PC-3 (cell line): ENCODE results near the gene CHST9. TPM values are rescaled to one million over a fixed set of nuclear protein-coding genes. Genes with fewer than 3 reads are reported as not detected.

Experiments used
- ATAC-seq: fragments of 200-7000 bp; cut with Tn5 transposase; 2 replicates; pipeline ENCODE4 v1.9.1; 2020; ENCODE audit warnings: mild to moderate bottlenecking, moderate library complexity
- BruUV-seq: library from RNA; stranded (reverse); fragments of 400-500 nt; replicated peaks from 2 replicates; lab custom pipeline; 2021; lab: Mats Ljungman, UMichigan
- CTCF ChIA-PET: fragments of 300-600 bp; sonication (Branson Sonifier 250); formaldehyde crosslinking; loops from one replicate; lab custom pipeline; 2022; ENCODE audit warnings: antibody characterized with exemption; lab: Charles Lee
- POLR2A ChIA-PET: fragments of 300-600 bp; sonication (Branson Sonifier 250); formaldehyde crosslinking; loops from one replicate; lab custom pipeline; 2022; ENCODE audit warnings: antibody characterized with exemption; ENCODE audit not compliant: unreplicated experiment; lab: Charles Lee
- DNase-seq: peaks from one replicate; pipeline ENCODE4 v3.0.0-alpha.2; 2015
- H2AFZ ChIP-seq: fragments of 300-600 bp; sonication (generic); 2 replicates; pipeline ENCODE4 v1.6.0; 2016; ENCODE audit warnings: antibody characterized with exemption, low read length
- H3F3A ChIP-seq: fragments of 300-600 bp; sonication (generic); one replicate; pipeline ENCODE4 v1.6.0; 2017; ENCODE audit warnings: antibody characterized with exemption, low read length, control low read depth, mild to moderate bottlenecking; ENCODE audit not compliant: unreplicated experiment
- H3K27ac ChIP-seq: fragments of 300-600 bp; sonication (generic); 2 replicates; pipeline ENCODE4 v1.5.1; 2016; ENCODE audit warnings: mild to moderate bottlenecking, low read length
- H3K27me3 ChIP-seq: fragments of 300-600 bp; sonication (generic); 2 replicates; pipeline ENCODE4 v1.6.1; 2016; ENCODE audit warnings: low read length, mixed read lengths
- H3K36me3 ChIP-seq: fragments of 300-600 bp; sonication (generic); 2 replicates; pipeline ENCODE4 v1.6.1; 2016; ENCODE audit warnings: low read depth, mixed run types, low read length, mixed read lengths
- H3K4me1 ChIP-seq: fragments of 300-600 bp; sonication (generic); 2 replicates; pipeline ENCODE4 v1.5.1; 2016; ENCODE audit warnings: low read length; ENCODE audit not compliant: insufficient read depth
- H3K4me2 ChIP-seq: fragments of 300-600 bp; sonication (generic); 2 replicates; pipeline ENCODE4 v1.6.0; 2016; ENCODE audit warnings: low read length
- H3K4me3 ChIP-seq: fragments of 300-600 bp; sonication (generic); 2 replicates; pipeline ENCODE4 v1.5.1; 2016; ENCODE audit warnings: mild to moderate bottlenecking, low read length, mixed read lengths
- H3K79me2 ChIP-seq: fragments of 300-600 bp; sonication (generic); 2 replicates; pipeline ENCODE4 v1.6.1; 2017; ENCODE audit warnings: low read length, mixed read lengths
- H3K9ac ChIP-seq: fragments of 300-600 bp; sonication (generic); 2 replicates; pipeline ENCODE4 v1.6.0; 2016; ENCODE audit warnings: mild to moderate bottlenecking, low read length
- H3K9me2 ChIP-seq: fragments of 300-600 bp; sonication (generic); replicated peaks from 2 replicates; pipeline ENCODE4 v1.6.1; 2016; ENCODE audit warnings: mixed run types, low read length, mixed read lengths
- H3K9me3 ChIP-seq: fragments of 300-600 bp; sonication (generic); 2 replicates; pipeline ENCODE4 v1.6.1; 2016; ENCODE audit warnings: low read length, mixed read lengths
- H4K20me1 ChIP-seq: fragments of 300-600 bp; sonication (generic); 2 replicates; pipeline ENCODE4 v1.6.1; 2016; ENCODE audit warnings: low read length, mixed read lengths
- EZH2 ChIP-seq: fragments of 300-600 bp; sonication (generic); IDR thresholded peaks from one replicate; pipeline ENCODE4 v1.6.1; 2017; ENCODE audit warnings: antibody characterized with exemption, mild to moderate bottlenecking, low read length; ENCODE audit not compliant: unreplicated experiment
- EZH2phosphoT487 ChIP-seq: fragments of 300-600 bp; sonication (generic); IDR thresholded peaks from 2 replicates; pipeline ENCODE4 v1.6.1; 2018; ENCODE audit warnings: mild to moderate bottlenecking, antibody characterized with exemption, low read length, borderline replicate concordance
- intact Hi-C: fragments of 100-400 bp; cut with micrococcal nuclease; formaldehyde crosslinking; loops from 2 replicates; pipeline ENCODE4 v1.9.0; 2023
- total RNA-seq: library from RNA; depleted of rRNA; stranded (reverse); fragments of >200 nt; gene quantifications from 2 replicates; pipeline ENCODE4 v1.2.3, GENCODE V29; 2014
- TF ChIP-seq, protein P1 (sequence below): fragments of 300-600 bp; sonication (generic); conservative IDR thresholded peaks from 2 replicates; pipeline ENCODE4 v1.5.1; 2017; ENCODE audit warnings: antibody characterized with exemption, low read depth, mild to moderate bottlenecking, low read length

Gene CHST9
- total RNA-seq, 1 experiment from 2014 or later, result not detected

DNA sequence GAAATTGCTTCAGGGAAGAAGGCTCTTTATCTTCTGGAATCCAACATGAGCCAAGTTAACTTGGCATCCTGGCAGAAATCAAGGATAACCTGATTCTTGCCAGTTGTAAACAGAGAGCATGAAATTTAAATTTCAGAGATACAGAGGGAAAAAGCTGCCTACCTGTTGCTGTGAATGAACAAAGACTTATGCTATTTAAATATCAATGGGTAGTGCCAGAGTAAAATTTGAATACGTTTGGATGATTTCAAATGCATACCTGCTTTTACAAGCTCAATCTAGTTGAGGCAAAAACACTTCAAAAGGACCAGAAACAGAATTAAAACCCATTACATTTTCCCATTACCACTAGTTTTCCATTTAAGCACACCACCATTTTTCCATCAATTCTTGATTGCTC lies 60.9 kb downstream of the CHST9 start:
- ATAC-seq (no peak), DNase-seq (no peak)
- no peaks in the 10 kb centered on the region for H3K79me2 ChIP-seq
- intact Hi-C loops, result no loop called here
- no peak overlapping the region for H3K4me3 ChIP-seq
- no peaks in the 10 kb centered on the region for H3K9me2 ChIP-seq
- TF ChIP-seq, protein P1, sequence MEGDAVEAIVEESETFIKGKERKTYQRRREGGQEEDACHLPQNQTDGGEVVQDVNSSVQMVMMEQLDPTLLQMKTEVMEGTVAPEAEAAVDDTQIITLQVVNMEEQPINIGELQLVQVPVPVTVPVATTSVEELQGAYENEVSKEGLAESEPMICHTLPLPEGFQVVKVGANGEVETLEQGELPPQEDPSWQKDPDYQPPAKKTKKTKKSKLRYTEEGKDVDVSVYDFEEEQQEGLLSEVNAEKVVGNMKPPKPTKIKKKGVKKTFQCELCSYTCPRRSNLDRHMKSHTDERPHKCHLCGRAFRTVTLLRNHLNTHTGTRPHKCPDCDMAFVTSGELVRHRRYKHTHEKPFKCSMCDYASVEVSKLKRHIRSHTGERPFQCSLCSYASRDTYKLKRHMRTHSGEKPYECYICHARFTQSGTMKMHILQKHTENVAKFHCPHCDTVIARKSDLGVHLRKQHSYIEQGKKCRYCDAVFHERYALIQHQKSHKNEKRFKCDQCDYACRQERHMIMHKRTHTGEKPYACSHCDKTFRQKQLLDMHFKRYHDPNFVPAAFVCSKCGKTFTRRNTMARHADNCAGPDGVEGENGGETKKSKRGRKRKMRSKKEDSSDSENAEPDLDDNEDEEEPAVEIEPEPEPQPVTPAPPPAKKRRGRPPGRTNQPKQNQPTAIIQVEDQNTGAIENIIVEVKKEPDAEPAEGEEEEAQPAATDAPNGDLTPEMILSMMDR, result no peak
- TF ChIP-seq EZH2phosphoT487, result no peak
- TF ChIP-seq EZH2, result no peak
- no peak overlapping the region for H3K4me2 ChIP-seq
- no peaks in the 10 kb centered on the region for H4K20me1 ChIP-seq
- H3K27me3 ChIP-seq, result peaks cover 24% of the 10 kb centered on the region
- H3K36me3 ChIP-seq, result no peaks in the 10 kb centered on the region
- CTCF ChIA-PET, result no interaction called here
- H3K4me1 ChIP-seq, result no peaks in the 10 kb centered on the region
- H2AFZ ChIP-seq, result no peak overlapping the region
- no TSS peak for BruUV-seq
- H3F3A ChIP-seq, result no peaks in the 10 kb centered on the region
- H3K9ac ChIP-seq, result no peak overlapping the region
- POLR2A ChIA-PET, result no interaction called here
- no peaks in the 10 kb centered on the region for H3K9me3 ChIP-seq
- H3K27ac ChIP-seq, result no peak overlapping the region

DNA sequence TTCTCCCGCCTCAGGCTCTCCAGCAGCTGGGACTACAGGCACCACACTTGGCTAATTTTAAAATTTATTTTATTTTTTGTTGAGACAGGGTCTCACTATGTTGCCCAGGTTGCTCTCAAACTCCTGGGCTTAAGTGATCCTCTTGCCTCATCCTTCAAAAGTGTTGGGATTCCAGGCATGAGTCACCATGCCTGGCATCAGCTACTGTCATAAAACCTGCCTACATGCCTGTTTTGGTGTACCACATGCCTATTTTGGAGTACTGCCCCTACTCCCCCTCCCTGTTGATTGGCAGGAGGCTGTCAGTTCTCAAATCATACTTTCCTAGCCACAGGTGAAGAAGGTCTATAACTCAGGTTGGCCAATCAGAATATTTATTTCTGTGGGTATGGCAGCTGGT lies 64.0 kb downstream of the CHST9 start:
- H3K4me3 ChIP-seq, result no peak overlapping the region
- H4K20me1 ChIP-seq, result no peaks in the 10 kb centered on the region
- CTCF ChIA-PET, result no interaction called here
- H3K27ac ChIP-seq, result no peak overlapping the region
- H3K9me3 ChIP-seq, result no peaks in the 10 kb centered on the region
- no peak for TF ChIP-seq EZH2phosphoT487
- TF ChIP-seq, protein P1, result no peak
- TF ChIP-seq EZH2, result no peak
- H3K36me3 ChIP-seq, result no peaks in the 10 kb centered on the region
- H3K4me2 ChIP-seq, result no peak overlapping the region
- no peaks in the 10 kb centered on the region for H3K4me1 ChIP-seq
- no peaks in the 10 kb centered on the region for H3F3A ChIP-seq
- H3K27me3 ChIP-seq, result peaks cover 16% of the 10 kb centered on the region
- ATAC-seq, result no peak
- intact Hi-C loops, result no loop called here
- no peak overlapping the region for H2AFZ ChIP-seq
- POLR2A ChIA-PET, result no interaction called here
- no peaks in the 10 kb centered on the region for H3K79me2 ChIP-seq
- no peaks in the 10 kb centered on the region for H3K9me2 ChIP-seq
- peak; percentile 8 for DNase-seq
- H3K9ac ChIP-seq, result no peak overlapping the region
- BruUV-seq, result no TSS peak

DNA sequence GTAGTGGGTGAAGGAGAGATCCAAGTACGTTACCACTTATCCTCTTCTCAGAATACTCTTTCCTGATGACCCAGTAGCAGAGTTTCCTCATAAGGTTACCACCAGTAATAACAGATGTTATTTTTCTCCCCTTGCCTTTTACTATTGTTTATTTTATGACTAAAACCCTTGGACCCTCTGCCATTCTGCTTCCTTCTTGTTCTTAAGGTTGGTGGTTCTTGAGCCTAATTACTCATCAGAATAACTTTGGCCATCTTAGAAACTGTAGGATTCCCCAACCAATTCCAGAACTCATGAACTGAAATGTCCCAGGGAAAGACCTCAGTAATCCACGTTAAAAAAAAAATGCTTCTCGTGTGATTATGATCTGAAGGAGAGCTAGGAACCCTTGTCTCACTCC lies 64.9 kb downstream of the CHST9 start:
- no peak overlapping the region for H3K4me2 ChIP-seq
- intact Hi-C loops, result no loop called here
- H3K36me3 ChIP-seq, result no peaks in the 10 kb centered on the region
- no peaks in the 10 kb centered on the region for H3K9me3 ChIP-seq
- TF ChIP-seq, protein P1, result no peak
- TF ChIP-seq EZH2, result no peak
- no peak for TF ChIP-seq EZH2phosphoT487
- no peaks in the 10 kb centered on the region for H3K79me2 ChIP-seq
- CTCF ChIA-PET, result no interaction called here
- H3K4me1 ChIP-seq, result no peaks in the 10 kb centered on the region
- H4K20me1 ChIP-seq, result no peaks in the 10 kb centered on the region
- H3K27ac ChIP-seq, result no peak overlapping the region
- no peak overlapping the region for H2AFZ ChIP-seq
- no peaks in the 10 kb centered on the region for H3F3A ChIP-seq
- DNase-seq (no peak), ATAC-seq (no peak)
- no peaks in the 10 kb centered on the region for H3K9me2 ChIP-seq
- no peak overlapping the region for H3K4me3 ChIP-seq
- no peak overlapping the region for H3K9ac ChIP-seq
- H3K27me3 ChIP-seq, result peaks cover 8% of the 10 kb centered on the region
- POLR2A ChIA-PET, result no interaction called here
- no TSS peak for BruUV-seq
